Measurements from ENCODE around the gene TPP1. TPM values are rescaled to one million over a fixed set of nuclear protein-coding genes. Genes with fewer than 3 reads are reported as not detected.
A peak's percentile ranks its signal among the peaks of the same experiment; 100 is the strongest.

Gene TPP1
- total and polyA plus RNA-seq, 9 of the 15 experiments (the other 6 are each of a cell fraction or from before 2014, with no cell fraction given) = 7.5 to 75.8 (median 15.7) TPM

DNA sequence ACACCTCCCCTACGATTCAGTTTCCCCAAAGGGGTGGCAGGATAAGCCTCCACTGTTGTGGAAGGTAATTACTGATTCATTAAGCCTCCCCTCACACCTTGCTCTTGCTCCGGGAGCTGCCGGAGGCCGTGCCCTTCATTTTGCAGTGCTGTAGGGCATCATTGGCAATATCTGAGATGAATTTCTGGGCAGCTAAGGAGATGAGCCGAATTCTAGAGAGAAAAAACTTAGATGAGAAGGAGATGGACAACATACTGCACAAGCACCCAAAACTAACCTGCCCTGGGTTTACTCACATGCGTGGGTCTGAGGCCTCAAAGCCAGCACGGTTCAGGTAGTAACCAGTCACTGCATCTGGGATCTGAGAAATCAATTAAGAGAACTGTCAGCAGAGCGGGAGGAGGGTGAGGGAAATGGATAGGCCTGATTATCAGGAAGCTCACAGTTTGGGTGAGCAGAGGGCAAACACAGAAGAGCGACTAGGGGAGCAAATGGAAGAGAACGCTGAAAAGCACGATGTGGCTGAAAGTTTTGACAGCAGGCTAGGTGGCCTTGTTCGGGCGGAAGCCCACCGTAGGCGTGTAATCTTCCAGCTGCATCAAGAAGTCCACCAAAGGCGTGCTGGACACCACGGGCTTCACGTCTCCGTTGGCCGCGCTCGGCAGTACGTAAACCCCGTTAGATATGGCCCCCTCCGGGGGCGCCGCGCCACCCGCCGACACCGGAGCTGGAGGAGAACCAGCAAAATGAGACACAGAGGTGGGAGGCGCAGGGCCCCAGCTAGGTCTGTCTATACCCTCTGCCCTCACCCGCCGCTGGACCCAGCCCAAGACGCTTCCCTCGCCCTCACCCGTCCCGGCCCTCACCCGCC lies 7.9 kb downstream of the TPP1 start (continued):
- TF ChIP-seq, protein P1, sequence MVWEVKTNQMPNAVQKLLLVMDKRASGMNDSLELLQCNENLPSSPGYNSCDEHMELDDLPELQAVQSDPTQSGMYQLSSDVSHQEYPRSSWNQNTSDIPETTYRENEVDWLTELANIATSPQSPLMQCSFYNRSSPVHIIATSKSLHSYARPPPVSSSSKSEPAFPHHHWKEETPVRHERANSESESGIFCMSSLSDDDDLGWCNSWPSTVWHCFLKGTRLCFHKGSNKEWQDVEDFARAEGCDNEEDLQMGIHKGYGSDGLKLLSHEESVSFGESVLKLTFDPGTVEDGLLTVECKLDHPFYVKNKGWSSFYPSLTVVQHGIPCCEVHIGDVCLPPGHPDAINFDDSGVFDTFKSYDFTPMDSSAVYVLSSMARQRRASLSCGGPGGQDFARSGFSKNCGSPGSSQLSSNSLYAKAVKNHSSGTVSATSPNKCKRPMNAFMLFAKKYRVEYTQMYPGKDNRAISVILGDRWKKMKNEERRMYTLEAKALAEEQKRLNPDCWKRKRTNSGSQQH (CRISPR knock-in tag; IDR thresholded peaks at IDR 0.05) = no peak
- no peak for TF ChIP-seq TEAD2 (tag; IDR thresholded peaks at IDR 0.05)
- TF ChIP-seq, protein P2, sequence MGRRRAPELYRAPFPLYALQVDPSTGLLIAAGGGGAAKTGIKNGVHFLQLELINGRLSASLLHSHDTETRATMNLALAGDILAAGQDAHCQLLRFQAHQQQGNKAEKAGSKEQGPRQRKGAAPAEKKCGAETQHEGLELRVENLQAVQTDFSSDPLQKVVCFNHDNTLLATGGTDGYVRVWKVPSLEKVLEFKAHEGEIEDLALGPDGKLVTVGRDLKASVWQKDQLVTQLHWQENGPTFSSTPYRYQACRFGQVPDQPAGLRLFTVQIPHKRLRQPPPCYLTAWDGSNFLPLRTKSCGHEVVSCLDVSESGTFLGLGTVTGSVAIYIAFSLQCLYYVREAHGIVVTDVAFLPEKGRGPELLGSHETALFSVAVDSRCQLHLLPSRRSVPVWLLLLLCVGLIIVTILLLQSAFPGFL (CRISPR knock-in tag; IDR thresholded peaks at IDR 0.05) = no peak
- TF ChIP-seq GABPA (tag; conservative IDR thresholded peaks at IDR 0.05; ENCODE audit: low read depth) = no peak
- TF ChIP-seq ZNF507 (tag; conservative IDR thresholded peaks at IDR 0.05) = no peak
- TF ChIP-seq, protein P3, sequence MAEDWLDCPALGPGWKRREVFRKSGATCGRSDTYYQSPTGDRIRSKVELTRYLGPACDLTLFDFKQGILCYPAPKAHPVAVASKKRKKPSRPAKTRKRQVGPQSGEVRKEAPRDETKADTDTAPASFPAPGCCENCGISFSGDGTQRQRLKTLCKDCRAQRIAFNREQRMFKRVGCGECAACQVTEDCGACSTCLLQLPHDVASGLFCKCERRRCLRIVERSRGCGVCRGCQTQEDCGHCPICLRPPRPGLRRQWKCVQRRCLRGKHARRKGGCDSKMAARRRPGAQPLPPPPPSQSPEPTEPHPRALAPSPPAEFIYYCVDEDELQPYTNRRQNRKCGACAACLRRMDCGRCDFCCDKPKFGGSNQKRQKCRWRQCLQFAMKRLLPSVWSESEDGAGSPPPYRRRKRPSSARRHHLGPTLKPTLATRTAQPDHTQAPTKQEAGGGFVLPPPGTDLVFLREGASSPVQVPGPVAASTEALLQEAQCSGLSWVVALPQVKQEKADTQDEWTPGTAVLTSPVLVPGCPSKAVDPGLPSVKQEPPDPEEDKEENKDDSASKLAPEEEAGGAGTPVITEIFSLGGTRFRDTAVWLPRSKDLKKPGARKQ (CRISPR knock-in tag; IDR thresholded peaks at IDR 0.05) = no peak
- no peak for TF ChIP-seq XRCC3 (IDR thresholded peaks at IDR 0.05)
- no peak for TF ChIP-seq EWSR1 (IDR thresholded peaks at IDR 0.05; ENCODE audit: borderline replicate concordance, low read depth, partially characterized antibody)
- TF ChIP-seq ASH1L (IDR thresholded peaks at IDR 0.05; ENCODE audit: borderline replicate concordance, low read depth, partially characterized antibody) = no peak
- TF ChIP-seq ZNF584 (CRISPR knock-in tag; IDR thresholded peaks at IDR 0.05; ENCODE audit: low read depth) = no peak
- TF ChIP-seq TRIM24 (IDR thresholded peaks at IDR 0.05) = no peak
- no peak for TF ChIP-seq SAFB2 (IDR thresholded peaks at IDR 0.05; ENCODE audit: borderline replicate concordance, low read depth, low read length, severe bottlenecking)
- no peak for TF ChIP-seq ATF1 (CRISPR knock-in tag; IDR thresholded peaks at IDR 0.05)
- TF ChIP-seq ATF1 (tag; IDR thresholded peaks at IDR 0.05) = no peak
- TF ChIP-seq POLR2AphosphoS2 (IDR thresholded peaks at IDR 0.05; ENCODE audit: low read length) = peak; percentile 53; the same call in 1 of the 2 replicates
- no peak for TF ChIP-seq SMARCB1 (IDR thresholded peaks at IDR 0.05; ENCODE audit: insufficient read length, low read depth)
- TF ChIP-seq RBM15 (IDR thresholded peaks at IDR 0.05; ENCODE audit: insufficient read depth, low read length) = no peak
- TF ChIP-seq, protein P4, sequence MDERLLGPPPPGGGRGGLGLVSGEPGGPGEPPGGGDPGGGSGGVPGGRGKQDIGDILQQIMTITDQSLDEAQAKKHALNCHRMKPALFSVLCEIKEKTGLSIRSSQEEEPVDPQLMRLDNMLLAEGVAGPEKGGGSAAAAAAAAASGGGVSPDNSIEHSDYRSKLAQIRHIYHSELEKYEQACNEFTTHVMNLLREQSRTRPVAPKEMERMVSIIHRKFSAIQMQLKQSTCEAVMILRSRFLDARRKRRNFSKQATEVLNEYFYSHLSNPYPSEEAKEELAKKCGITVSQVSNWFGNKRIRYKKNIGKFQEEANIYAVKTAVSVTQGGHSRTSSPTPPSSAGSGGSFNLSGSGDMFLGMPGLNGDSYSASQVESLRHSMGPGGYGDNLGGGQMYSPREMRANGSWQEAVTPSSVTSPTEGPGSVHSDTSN (CRISPR knock-in tag; IDR thresholded peaks at IDR 0.05; ENCODE audit: low read depth) = no peak
- TF ChIP-seq, protein P4 (tag; conservative IDR thresholded peaks at IDR 0.05; ENCODE audit: low read depth) = no peak
- no peak for TF ChIP-seq FOXJ2 (tag; IDR thresholded peaks at IDR 0.05)
- TF ChIP-seq CBX5 (IDR thresholded peaks at IDR 0.05; ENCODE audit: borderline replicate concordance, low read depth) = no peak
- TF ChIP-seq SMARCE1 (IDR thresholded peaks at IDR 0.05) = peak; percentile 14; the same call in 1 of the 2 replicates

Measured in K562 (cell line).